ENCODE data around the gene MOGAT1.

- no peak for TF ChIP-seq CTCF (IDR thresholded peaks at IDR 0.05)
- no peak for TF ChIP-seq POLR2A (IDR thresholded peaks at IDR 0.05)
Observed at GRCh38 chr2:222683805-222684204, 12.3 kb downstream of the MOGAT1 start.

Data from Peyer's patch (tissue), 4 donors.